GM19397 (cell line): ENCODE measurements around the gene PPP1R9B.

Experiments used
- ATAC-seq: cut with Tn5 transposase; IDR thresholded peaks from one replicate; pipeline ENCODE4 v1.9.1; 2021; ENCODE audit warnings: mild to moderate bottlenecking, moderate library complexity; ENCODE audit not compliant: unreplicated experiment

The PPP1R9B gene

GRCh38 chr17:50111673-50112655 is 38.5 kb downstream of the PPP1R9B start:
- ATAC-seq, result no peak

- ATAC-seq, result no peak
These were observed 39.7 kb downstream of the PPP1R9B start for GRCh38 chr17:50110591-50111349.

GRCh38 chr17:50109785-50110184 is 40.7 kb downstream of the PPP1R9B start:
- no peak for ATAC-seq

- ATAC-seq, result no peak
These were observed 41.3 kb downstream of the PPP1R9B start for GRCh38 chr17:50109207-50109606.

- ATAC-seq, result no peak
These were observed 41.9 kb downstream of the PPP1R9B start for GRCh38 chr17:50108556-50108955.

GRCh38 chr17:50107790-50108414 is 42.6 kb downstream of the PPP1R9B start:
- no peak for ATAC-seq

- no peak for ATAC-seq
These were observed 43.9 kb downstream of the PPP1R9B start for GRCh38 chr17:50106393-50107131.

GRCh38 chr17:50105811-50106210 is 44.7 kb downstream of the PPP1R9B start:
- no peak for ATAC-seq

- no peak for ATAC-seq
These were observed 46.5 kb downstream of the PPP1R9B start for GRCh38 chr17:50103941-50104340.

- no peak for ATAC-seq
These were observed 47.2 kb downstream of the PPP1R9B start for GRCh38 chr17:50103252-50103651.

- ATAC-seq, result no peak
These were observed 48.1 kb downstream of the PPP1R9B start for GRCh38 chr17:50102164-50102991.

GRCh38 chr17:50101346-50102163 is 48.9 kb downstream of the PPP1R9B start:
- ATAC-seq, result no peak

GRCh38 chr17:50100921-50101345 is 49.5 kb downstream of the PPP1R9B start:
- ATAC-seq, result no peak

GRCh38 chr17:50100480-50100883 is 50.0 kb downstream of the PPP1R9B start:
- ATAC-seq, result no peak

GRCh38 chr17:50099003-50099402 is 51.5 kb downstream of the PPP1R9B start:
- no peak for ATAC-seq

GRCh38 chr17:50098583-50098982 is 51.9 kb downstream of the PPP1R9B start:
- ATAC-seq, result no peak

GRCh38 chr17:50097926-50098325 is 52.6 kb downstream of the PPP1R9B start:
- no peak for ATAC-seq

- no peak for ATAC-seq
These were observed 53.0 kb downstream of the PPP1R9B start for GRCh38 chr17:50097455-50097854.

GRCh38 chr17:50096758-50097157 is 53.7 kb downstream of the PPP1R9B start:
- no peak for ATAC-seq
